ENCODE data around the gene PACRG.

DNA sequence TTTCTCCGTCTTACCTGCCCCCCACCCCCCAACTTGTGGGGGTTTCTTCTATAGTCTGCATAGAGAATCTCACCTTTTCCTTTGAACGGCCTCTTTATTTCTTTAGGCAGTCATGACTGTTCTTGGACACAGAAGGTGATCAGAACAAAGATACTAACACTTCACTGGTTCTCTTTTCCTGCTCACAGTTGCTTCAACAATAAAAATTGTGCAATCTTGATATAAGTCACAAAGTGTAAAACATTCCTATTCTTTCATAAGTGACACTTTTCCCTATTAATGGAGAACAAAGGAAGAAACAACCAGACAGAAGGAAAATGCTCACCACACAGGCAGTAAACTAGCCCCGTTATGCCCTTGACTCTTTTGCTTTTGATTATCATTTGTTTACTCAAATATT is 448.3 kb downstream of the PACRG start:
- TF ChIP-seq, protein P1, sequence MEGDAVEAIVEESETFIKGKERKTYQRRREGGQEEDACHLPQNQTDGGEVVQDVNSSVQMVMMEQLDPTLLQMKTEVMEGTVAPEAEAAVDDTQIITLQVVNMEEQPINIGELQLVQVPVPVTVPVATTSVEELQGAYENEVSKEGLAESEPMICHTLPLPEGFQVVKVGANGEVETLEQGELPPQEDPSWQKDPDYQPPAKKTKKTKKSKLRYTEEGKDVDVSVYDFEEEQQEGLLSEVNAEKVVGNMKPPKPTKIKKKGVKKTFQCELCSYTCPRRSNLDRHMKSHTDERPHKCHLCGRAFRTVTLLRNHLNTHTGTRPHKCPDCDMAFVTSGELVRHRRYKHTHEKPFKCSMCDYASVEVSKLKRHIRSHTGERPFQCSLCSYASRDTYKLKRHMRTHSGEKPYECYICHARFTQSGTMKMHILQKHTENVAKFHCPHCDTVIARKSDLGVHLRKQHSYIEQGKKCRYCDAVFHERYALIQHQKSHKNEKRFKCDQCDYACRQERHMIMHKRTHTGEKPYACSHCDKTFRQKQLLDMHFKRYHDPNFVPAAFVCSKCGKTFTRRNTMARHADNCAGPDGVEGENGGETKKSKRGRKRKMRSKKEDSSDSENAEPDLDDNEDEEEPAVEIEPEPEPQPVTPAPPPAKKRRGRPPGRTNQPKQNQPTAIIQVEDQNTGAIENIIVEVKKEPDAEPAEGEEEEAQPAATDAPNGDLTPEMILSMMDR (conservative IDR thresholded peaks at IDR 0.05; ENCODE audit: low read depth, low read length), result no peak
- no peak for TF ChIP-seq BHLHE40 (IDR thresholded peaks at IDR 0.05; ENCODE audit: low read depth, low read length)
- no peak for TF ChIP-seq CHD1 (IDR thresholded peaks at IDR 0.05; ENCODE audit: low read depth, low read length)
- TF ChIP-seq POLR2A (IDR thresholded peaks at IDR 0.05; ENCODE audit: low read depth, low read length), result no peak
- TF ChIP-seq RAD21 (IDR thresholded peaks at IDR 0.05; ENCODE audit: low read length), result no peak
- TF ChIP-seq, protein P2, sequence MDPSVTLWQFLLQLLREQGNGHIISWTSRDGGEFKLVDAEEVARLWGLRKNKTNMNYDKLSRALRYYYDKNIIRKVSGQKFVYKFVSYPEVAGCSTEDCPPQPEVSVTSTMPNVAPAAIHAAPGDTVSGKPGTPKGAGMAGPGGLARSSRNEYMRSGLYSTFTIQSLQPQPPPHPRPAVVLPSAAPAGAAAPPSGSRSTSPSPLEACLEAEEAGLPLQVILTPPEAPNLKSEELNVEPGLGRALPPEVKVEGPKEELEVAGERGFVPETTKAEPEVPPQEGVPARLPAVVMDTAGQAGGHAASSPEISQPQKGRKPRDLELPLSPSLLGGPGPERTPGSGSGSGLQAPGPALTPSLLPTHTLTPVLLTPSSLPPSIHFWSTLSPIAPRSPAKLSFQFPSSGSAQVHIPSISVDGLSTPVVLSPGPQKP (IDR thresholded peaks at IDR 0.05; ENCODE audit: borderline replicate concordance, low read depth, low read length), result no peak
- no peak for TF ChIP-seq FOS (IDR thresholded peaks at IDR 0.05; ENCODE audit: low read depth, low read length)
- no peak for TF ChIP-seq RCOR1 (IDR thresholded peaks at IDR 0.05; ENCODE audit: insufficient replicate concordance, low read length)
- no peak for TF ChIP-seq MXI1 (IDR thresholded peaks at IDR 0.05; ENCODE audit: borderline replicate concordance, low read depth, low read length)
